ENCODE measurements around the gene PNMA6A.

Gene PNMA6A

DNA sequence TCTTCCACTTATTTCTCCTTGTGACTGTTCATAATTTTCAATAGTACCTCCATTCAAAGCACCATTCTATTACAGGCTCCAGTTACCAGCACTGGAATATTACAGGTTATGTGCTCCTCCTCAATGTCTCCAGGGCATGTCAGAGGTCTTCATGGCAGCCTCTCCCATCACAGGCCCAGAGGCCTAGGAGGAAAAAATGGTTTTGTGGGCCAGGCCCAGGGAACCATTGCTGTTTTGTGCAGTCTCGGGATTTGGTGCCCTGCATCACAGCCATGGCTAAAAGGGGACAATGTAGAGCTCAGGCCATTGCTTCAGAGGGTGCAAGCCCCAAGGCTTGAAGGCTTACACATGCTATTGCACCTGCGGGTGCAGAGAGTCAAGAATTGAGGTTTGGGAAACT is 23.2 kb upstream of the PNMA6A start:
- no peaks in the 10 kb centered on the region for H3K4me1 ChIP-seq (ENCODE audit: control extremely low read depth in 1 of 4, control insufficient read depth in 4 of 4, insufficient read depth in 4 of 4, low read length in 3 of 4)
- ChIA-PET CTCF (no interaction called here), POLR2A (no interaction called here)
- no peak overlapping the region for H3K4me3 ChIP-seq (ENCODE audit: control insufficient read depth in 1 of 7, extremely low read depth in 1 of 7, insufficient read depth in 4 of 7, low read depth in 2 of 7, low read length in 6 of 7)
- peaks cover 1 to 26% (median 8%) of the 10 kb centered on the region in 5 experiments for H3K9me3 ChIP-seq (ENCODE audit: control extremely low read depth in 1 of 5, control insufficient read depth in 4 of 5, insufficient read depth in 2 of 5, low read depth in 1 of 5, low read length in 4 of 5)
- 100% methylated on average over 2 of the region's 2 CpGs for WGBS (ENCODE audit: insufficient coverage)
- H3K27me3 ChIP-seq (replicated peaks in 2 of 5; ENCODE audit: control insufficient read depth in 4 of 5, insufficient read depth in 5 of 5, low read length in 4 of 5) = peaks cover 0 to 7% (median 0%) of the 10 kb centered on the region in 5 experiments
- H3K36me3 ChIP-seq (ENCODE audit: control insufficient read depth in 4 of 4, insufficient read depth in 4 of 4, low read length in 3 of 4) = no peaks in the 10 kb centered on the region
- H3K27ac ChIP-seq (ENCODE audit: insufficient read depth in 1 of 2, low read depth in 1 of 2, low read length in 2 of 2, poor library complexity in 1 of 2, severe bottlenecking in 2 of 2) = no peak overlapping the region
- DNase-seq = no peak

DNA sequence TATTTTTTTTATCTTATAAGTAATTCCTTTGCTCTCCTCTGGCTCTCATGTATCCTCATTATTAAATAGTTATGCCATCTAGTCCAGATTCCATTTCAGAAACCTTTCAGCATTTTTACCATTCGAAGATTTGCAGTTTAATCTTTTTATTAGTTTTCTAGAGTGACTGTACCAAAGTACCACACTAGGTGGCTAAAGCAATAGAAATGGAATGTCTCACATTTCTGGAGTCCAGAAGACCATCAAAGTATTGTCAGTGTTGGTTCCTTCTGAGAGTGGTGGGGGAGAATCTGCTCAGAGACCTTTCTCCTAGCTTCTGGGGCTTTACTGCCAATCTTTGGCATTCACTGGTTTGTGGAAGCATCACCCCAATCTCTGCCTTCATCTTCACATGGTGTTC is 19.7 kb upstream of the PNMA6A start:
- DNase-seq = peak in 1 of 3 donors; percentile 8
- H3K27ac ChIP-seq (ENCODE audit: insufficient read depth in 1 of 2, low read depth in 1 of 2, low read length in 2 of 2, poor library complexity in 1 of 2, severe bottlenecking in 2 of 2) = no peak overlapping the region

DNA sequence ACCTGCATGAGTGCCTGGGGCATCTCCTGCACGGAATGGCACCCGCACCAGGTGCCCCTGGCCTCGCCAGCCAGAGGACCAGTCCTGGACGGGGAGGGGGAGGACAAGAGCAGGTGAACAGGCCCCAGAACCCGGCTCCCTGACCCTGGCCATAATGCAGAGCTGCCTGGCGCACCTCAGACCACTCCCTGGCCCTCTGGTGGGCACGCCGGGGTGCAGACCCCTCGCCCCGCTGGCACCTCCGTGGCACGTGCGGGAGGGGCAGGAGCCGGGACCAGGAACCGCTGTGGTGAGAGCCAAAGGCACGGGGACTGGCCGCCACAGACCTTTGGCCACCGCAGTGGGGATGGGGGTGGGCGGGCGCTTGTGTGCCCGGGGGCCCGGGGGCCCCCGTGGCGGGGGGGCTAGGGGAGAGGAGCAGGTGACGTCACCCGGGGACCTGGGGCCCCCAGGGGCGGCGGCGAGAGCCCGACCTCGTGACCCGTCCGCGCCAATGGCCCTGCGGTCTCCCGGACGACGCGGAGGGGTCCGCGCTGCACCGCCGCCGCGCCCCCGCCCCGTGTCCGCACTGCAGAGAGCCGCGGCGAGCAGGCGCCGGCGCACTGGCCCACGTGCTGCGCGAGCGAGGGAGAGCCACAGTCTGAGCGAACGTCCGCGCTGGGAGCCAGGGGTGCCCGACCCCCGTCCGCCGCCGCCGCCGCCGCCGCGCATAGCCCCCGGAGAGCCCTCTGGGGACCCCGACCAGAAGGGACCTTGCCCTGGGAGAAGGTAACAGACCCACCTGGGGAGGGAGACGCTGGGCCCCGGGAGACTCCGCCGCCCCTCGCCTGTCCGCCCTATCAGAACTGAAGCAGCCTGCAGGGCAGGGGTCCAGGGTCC is 16.1 kb upstream of the PNMA6A start, which contains the start of gene PNMA3:
PNMA3 (plus strand) TSS at position 600 of the 879 bp plus-strand sequence. CDS start 586 bp downstream, outside the sequence.
- Histone ChIP-seq H3K27ac (ENCODE audit: insufficient read depth in 1 of 2, low read depth in 1 of 2, low read length in 2 of 2, poor library complexity in 1 of 2, severe bottlenecking in 2 of 2) (no peak within 1 kb of the TSS), H3K4me1 (ENCODE audit: control extremely low read depth in 1 of 4, control insufficient read depth in 4 of 4, insufficient read depth in 4 of 4, low read length in 3 of 4) (peaks cover 0 to 7% (median 3%) of the 10 kb centered on the region in 4 experiments), H3K27me3 (replicated peaks in 2 of 5; ENCODE audit: control insufficient read depth in 4 of 5, insufficient read depth in 5 of 5, low read length in 4 of 5) (peaks cover 0 to 22% (median 2%) of the 10 kb centered on the region in 5 experiments), H3K36me3 (ENCODE audit: control insufficient read depth in 4 of 4, insufficient read depth in 4 of 4, low read length in 3 of 4) (no peaks in the 10 kb centered on the region), H3K4me3 (ENCODE audit: control insufficient read depth in 1 of 7, extremely low read depth in 1 of 7, insufficient read depth in 4 of 7, low read depth in 2 of 7, low read length in 6 of 7) (peak within 1 kb of the TSS in 1 of 7 experiments; percentile 38), H3K9me3 (ENCODE audit: control extremely low read depth in 1 of 5, control insufficient read depth in 4 of 5, insufficient read depth in 2 of 5, low read depth in 1 of 5, low read length in 4 of 5) (no peaks in the 10 kb centered on the region)
- POLR2A ChIA-PET = no interaction called here
- DNase-seq = peak in 2 of 3 donors; percentile 17 to 26
- WGBS (ENCODE audit: insufficient coverage) = 57% methylated on average over 60 of the region's 80 CpGs
- CTCF ChIA-PET = no interaction called here

More for the DNA sequence above, 19.7 kb upstream of the PNMA6A start:
- H3K4me3 ChIP-seq (ENCODE audit: control insufficient read depth in 1 of 7, extremely low read depth in 1 of 7, insufficient read depth in 4 of 7, low read depth in 2 of 7, low read length in 6 of 7) = no peak overlapping the region
- H3K9me3 ChIP-seq (ENCODE audit: control extremely low read depth in 1 of 5, control insufficient read depth in 4 of 5, insufficient read depth in 2 of 5, low read depth in 1 of 5, low read length in 4 of 5) = peaks cover 0 to 16% (median 6%) of the 10 kb centered on the region in 5 experiments
- no peaks in the 10 kb centered on the region for H3K36me3 ChIP-seq (ENCODE audit: control insufficient read depth in 4 of 4, insufficient read depth in 4 of 4, low read length in 3 of 4)
- H3K4me1 ChIP-seq (ENCODE audit: control extremely low read depth in 1 of 4, control insufficient read depth in 4 of 4, insufficient read depth in 4 of 4, low read length in 3 of 4) = peaks cover 0 to 7% (median 3%) of the 10 kb centered on the region in 4 experiments
- peaks cover 0 to 12% (median 2%) of the 10 kb centered on the region in 5 experiments for H3K27me3 ChIP-seq (replicated peaks in 2 of 5; ENCODE audit: control insufficient read depth in 4 of 5, insufficient read depth in 5 of 5, low read length in 4 of 5)
- ChIA-PET POLR2A (no interaction called here), CTCF (no interaction called here)
- no CpG with 5 or more reads among the region's 1 CpG for WGBS (ENCODE audit: insufficient coverage)

DNA sequence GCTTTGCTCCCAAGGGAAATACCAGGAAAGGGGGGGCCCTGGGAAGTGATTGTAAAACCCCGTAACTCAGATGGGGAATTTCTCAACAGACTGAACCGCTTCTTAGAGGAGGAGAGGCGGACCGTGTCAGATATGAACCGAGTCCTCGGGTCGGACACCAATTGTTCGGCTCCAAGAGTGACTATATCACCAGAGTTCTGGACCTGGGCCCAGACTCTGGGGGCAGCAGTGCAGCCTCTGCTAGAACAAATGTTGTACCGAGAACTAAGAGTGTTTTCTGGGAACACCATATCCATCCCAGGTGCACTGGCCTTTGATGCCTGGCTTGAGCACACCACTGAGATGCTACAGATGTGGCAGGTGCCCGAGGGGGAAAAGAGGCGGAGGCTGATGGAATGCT is 15.0 kb upstream of the PNMA6A start:
- DNase-seq = no peak
- Histone ChIP-seq H3K4me3 (ENCODE audit: control insufficient read depth in 1 of 7, extremely low read depth in 1 of 7, insufficient read depth in 4 of 7, low read depth in 2 of 7, low read length in 6 of 7) (no peak overlapping the region), H3K9me3 (ENCODE audit: control extremely low read depth in 1 of 5, control insufficient read depth in 4 of 5, insufficient read depth in 2 of 5, low read depth in 1 of 5, low read length in 4 of 5) (no peaks in the 10 kb centered on the region), H3K4me1 (ENCODE audit: control extremely low read depth in 1 of 4, control insufficient read depth in 4 of 4, insufficient read depth in 4 of 4, low read length in 3 of 4) (peaks cover 0 to 7% (median 3%) of the 10 kb centered on the region in 4 experiments), H3K27ac (ENCODE audit: insufficient read depth in 1 of 2, low read depth in 1 of 2, low read length in 2 of 2, poor library complexity in 1 of 2, severe bottlenecking in 2 of 2) (no peak overlapping the region), H3K36me3 (ENCODE audit: control insufficient read depth in 4 of 4, insufficient read depth in 4 of 4, low read length in 3 of 4) (no peaks in the 10 kb centered on the region), H3K27me3 (replicated peaks in 2 of 5; ENCODE audit: control insufficient read depth in 4 of 5, insufficient read depth in 5 of 5, low read length in 4 of 5) (peaks cover 0 to 22% (median 2%) of the 10 kb centered on the region in 5 experiments)
- ChIA-PET CTCF (no interaction called here), POLR2A (no interaction called here)
- 95% methylated on average over 9 of the region's 11 CpGs for WGBS (ENCODE audit: insufficient coverage)

DNA sequence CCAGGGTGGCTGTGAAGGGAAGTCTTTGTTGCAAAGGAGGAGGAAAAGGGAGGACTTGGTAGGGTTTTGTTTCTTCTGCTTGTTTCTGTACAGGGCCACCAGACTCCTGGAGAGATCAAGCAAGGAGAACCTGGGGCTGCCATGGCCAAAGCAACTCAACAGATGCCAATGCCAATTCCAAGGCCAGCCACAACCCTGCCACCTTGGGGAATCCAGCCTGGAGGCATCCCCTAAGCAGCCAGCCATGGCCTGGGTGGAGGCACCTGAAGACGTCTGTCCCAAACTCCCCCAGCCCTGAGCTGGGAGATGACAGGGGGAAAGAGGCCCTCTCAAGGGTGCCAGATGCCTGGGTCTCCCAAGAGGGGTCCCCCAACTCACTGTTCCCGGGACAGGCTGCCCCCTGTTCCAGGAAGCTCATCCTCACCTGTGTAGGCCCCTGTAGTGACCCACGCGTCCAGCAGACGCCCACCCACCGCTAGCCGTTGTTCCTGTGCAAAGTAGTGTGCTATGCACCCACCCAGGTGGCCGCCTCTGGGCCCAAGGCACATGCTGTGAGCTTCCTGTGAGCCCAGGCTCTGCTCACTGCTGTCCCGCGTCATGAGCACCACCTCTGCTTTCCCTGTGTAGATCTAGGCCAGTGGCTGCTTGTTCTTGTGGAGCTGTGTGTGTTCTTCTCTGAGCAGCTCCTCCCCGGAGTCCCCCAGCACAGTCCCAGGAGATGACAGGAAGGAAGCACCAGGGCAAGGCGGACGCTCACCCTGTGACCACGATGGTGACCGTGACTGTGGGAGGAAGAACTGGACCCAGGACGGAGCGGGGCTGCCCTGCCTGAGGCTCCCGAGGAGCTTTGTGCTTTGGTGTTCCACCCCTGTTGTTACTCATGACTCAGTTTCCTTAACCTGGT is 12.8 kb upstream of the PNMA6A start:
- ChIA-PET POLR2A (no interaction called here), CTCF (no interaction called here)
- DNase-seq = no peak
- no peak overlapping the region for H3K27ac ChIP-seq (ENCODE audit: insufficient read depth in 1 of 2, low read depth in 1 of 2, low read length in 2 of 2, poor library complexity in 1 of 2, severe bottlenecking in 2 of 2)
- no peaks in the 10 kb centered on the region for H3K36me3 ChIP-seq (ENCODE audit: control insufficient read depth in 4 of 4, insufficient read depth in 4 of 4, low read length in 3 of 4)
- H3K4me3 ChIP-seq (ENCODE audit: control insufficient read depth in 1 of 7, extremely low read depth in 1 of 7, insufficient read depth in 4 of 7, low read depth in 2 of 7, low read length in 6 of 7) = no peak overlapping the region
- no peaks in the 10 kb centered on the region for H3K9me3 ChIP-seq (ENCODE audit: control extremely low read depth in 1 of 5, control insufficient read depth in 4 of 5, insufficient read depth in 2 of 5, low read depth in 1 of 5, low read length in 4 of 5)
- WGBS (ENCODE audit: insufficient coverage) = 89% methylated on average over 15 of the region's 18 CpGs
- peaks cover 0 to 7% (median 3%) of the 10 kb centered on the region in 4 experiments for H3K4me1 ChIP-seq (ENCODE audit: control extremely low read depth in 1 of 4, control insufficient read depth in 4 of 4, insufficient read depth in 4 of 4, low read length in 3 of 4)
- H3K27me3 ChIP-seq (replicated peaks in 2 of 5; ENCODE audit: control insufficient read depth in 4 of 5, insufficient read depth in 5 of 5, low read length in 4 of 5) = peaks cover 0 to 28% (median 1%) of the 10 kb centered on the region in 5 experiments

DNA sequence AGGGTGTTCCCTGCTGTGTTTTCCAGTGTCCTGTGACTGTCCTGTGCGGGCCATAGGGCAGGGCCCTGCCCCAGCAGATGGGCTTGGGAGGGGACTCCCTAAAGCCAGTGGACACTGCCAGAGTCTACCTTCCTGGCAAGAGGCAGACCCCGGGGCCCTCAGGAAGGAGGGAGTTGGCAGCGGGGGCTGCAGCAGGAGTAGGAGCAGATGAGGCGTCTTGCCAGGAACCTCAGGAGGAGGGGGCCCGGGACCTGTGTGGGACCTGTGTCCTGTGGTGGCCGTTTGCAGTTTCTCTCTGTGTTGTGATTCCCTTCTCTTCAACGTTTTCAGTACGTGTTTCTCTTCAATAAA is 12.2 kb upstream of the PNMA6A start:
- 75% methylated on average over 2 of the region's 8 CpGs for WGBS (ENCODE audit: insufficient coverage)
- no peak for DNase-seq
- H3K4me3 ChIP-seq (ENCODE audit: control insufficient read depth in 1 of 7, extremely low read depth in 1 of 7, insufficient read depth in 4 of 7, low read depth in 2 of 7, low read length in 6 of 7) = no peak overlapping the region
- no peak overlapping the region for H3K27ac ChIP-seq (ENCODE audit: insufficient read depth in 1 of 2, low read depth in 1 of 2, low read length in 2 of 2, poor library complexity in 1 of 2, severe bottlenecking in 2 of 2)
- H3K9me3 ChIP-seq (ENCODE audit: control extremely low read depth in 1 of 5, control insufficient read depth in 4 of 5, insufficient read depth in 2 of 5, low read depth in 1 of 5, low read length in 4 of 5) = no peaks in the 10 kb centered on the region
- H3K36me3 ChIP-seq (ENCODE audit: control insufficient read depth in 4 of 4, insufficient read depth in 4 of 4, low read length in 3 of 4) = no peaks in the 10 kb centered on the region
- POLR2A ChIA-PET = no interaction called here
- peaks cover 0 to 7% (median 3%) of the 10 kb centered on the region in 4 experiments for H3K4me1 ChIP-seq (ENCODE audit: control extremely low read depth in 1 of 4, control insufficient read depth in 4 of 4, insufficient read depth in 4 of 4, low read length in 3 of 4)
- CTCF ChIA-PET = no interaction called here
- peaks cover 0 to 28% (median 0%) of the 10 kb centered on the region in 5 experiments for H3K27me3 ChIP-seq (replicated peaks in 2 of 5; ENCODE audit: control insufficient read depth in 4 of 5, insufficient read depth in 5 of 5, low read length in 4 of 5)

All from common myeloid progenitor, CD34-positive (primary cell).